Lower lobe of right lung (tissue), 2 donors: ENCODE results near the gene FNDC5. TPM values are rescaled to one million over a fixed set of nuclear protein-coding genes. Genes with fewer than 3 reads are reported as not detected.

ENCODE experiments used
- ATAC-seq, 2 donors: fragments of 200-7000 bp; cut with Tn5 transposase; one replicate each; pipeline ENCODE4 v1.9.1; 2020 to 2022; ENCODE audit warnings: mild to moderate bottlenecking in 2 of 2, moderate library complexity in 2 of 2
- DNase-seq: peaks from one replicate; pipeline ENCODE4 v3.0.0-alpha.2; 2020
- H3K27ac ChIP-seq: fragments of 200-600 bp; one replicate; pipeline ENCODE4 v1.8.0; 2022
- H3K27me3 ChIP-seq: fragments of 200-600 bp; one replicate; pipeline ENCODE4 v1.8.0; 2022; ENCODE audit warnings: low read depth
- H3K36me3 ChIP-seq: fragments of 200-600 bp; one replicate; pipeline ENCODE4 v1.8.0; 2022; ENCODE audit warnings: mild to moderate bottlenecking
- H3K4me1 ChIP-seq: fragments of 200-600 bp; one replicate; pipeline ENCODE4 v1.8.0; 2022
- H3K4me3 ChIP-seq: fragments of 200-600 bp; one replicate; pipeline ENCODE4 v1.8.0; 2022; ENCODE audit warnings: mild to moderate bottlenecking
- H3K9me3 ChIP-seq: fragments of 200-600 bp; one replicate; pipeline ENCODE4 v1.8.0; 2022
- intact Hi-C: fragments of 100-400 bp; cut with DNase I; formaldehyde crosslinking; loops from one replicate; pipeline ENCODE4 v1.11.0; 2022
- total RNA-seq: library from RNA; stranded (reverse); fragmentation: NEBNext Ultra II Directional; extraction: Animal tissue kit (Norgen Biotek cat#: 25700); gene quantifications from one replicate; pipeline ENCODE4 v1.2.1, GENCODE V29; 2021
- TF ChIP-seq, protein P1 (sequence below): fragments of 200-600 bp; IDR thresholded peaks from one replicate; pipeline ENCODE4 v1.8.0; 2022; ENCODE audit warnings: antibody characterized with exemption, mild to moderate bottlenecking
- donor health status: DM: no; HTN: yes; CAD: no; lungs with severe emphysema.

Gene FNDC5
- total RNA-seq, 1 donor from 2014 or later = 0.65 TPM

DNA sequence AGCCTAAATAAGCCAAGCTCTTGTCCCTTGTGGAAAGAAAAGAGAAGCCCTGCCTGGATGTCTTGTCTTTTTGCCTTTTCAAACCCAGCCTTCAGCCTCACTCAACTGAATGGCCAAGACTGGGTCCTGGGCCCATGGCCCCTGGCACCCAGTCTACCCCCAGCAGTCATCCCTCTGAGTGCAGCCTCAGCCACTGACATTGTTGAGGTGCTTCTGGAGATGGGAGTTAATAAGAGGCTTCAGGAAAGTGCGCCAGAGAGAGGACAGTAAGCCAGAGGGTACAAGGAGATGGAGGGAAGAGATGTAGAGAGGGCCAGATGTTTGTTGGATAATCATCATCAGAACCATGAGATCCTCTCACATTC, 6.8 kb downstream of the FNDC5 start:
- Histone ChIP-seq H3K4me1 (no peaks in the 10 kb centered on the region), H3K4me3 (no peak overlapping the region), H3K36me3 (peaks cover 26% of the 10 kb centered on the region), H3K27me3 (no peaks in the 10 kb centered on the region), H3K9me3 (no peaks in the 10 kb centered on the region), H3K27ac (no peak overlapping the region)
- ATAC-seq (no peak), DNase-seq (no peak)
- intact Hi-C loops = no loop called here
- TF ChIP-seq, protein P1, sequence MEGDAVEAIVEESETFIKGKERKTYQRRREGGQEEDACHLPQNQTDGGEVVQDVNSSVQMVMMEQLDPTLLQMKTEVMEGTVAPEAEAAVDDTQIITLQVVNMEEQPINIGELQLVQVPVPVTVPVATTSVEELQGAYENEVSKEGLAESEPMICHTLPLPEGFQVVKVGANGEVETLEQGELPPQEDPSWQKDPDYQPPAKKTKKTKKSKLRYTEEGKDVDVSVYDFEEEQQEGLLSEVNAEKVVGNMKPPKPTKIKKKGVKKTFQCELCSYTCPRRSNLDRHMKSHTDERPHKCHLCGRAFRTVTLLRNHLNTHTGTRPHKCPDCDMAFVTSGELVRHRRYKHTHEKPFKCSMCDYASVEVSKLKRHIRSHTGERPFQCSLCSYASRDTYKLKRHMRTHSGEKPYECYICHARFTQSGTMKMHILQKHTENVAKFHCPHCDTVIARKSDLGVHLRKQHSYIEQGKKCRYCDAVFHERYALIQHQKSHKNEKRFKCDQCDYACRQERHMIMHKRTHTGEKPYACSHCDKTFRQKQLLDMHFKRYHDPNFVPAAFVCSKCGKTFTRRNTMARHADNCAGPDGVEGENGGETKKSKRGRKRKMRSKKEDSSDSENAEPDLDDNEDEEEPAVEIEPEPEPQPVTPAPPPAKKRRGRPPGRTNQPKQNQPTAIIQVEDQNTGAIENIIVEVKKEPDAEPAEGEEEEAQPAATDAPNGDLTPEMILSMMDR = no peak

DNA sequence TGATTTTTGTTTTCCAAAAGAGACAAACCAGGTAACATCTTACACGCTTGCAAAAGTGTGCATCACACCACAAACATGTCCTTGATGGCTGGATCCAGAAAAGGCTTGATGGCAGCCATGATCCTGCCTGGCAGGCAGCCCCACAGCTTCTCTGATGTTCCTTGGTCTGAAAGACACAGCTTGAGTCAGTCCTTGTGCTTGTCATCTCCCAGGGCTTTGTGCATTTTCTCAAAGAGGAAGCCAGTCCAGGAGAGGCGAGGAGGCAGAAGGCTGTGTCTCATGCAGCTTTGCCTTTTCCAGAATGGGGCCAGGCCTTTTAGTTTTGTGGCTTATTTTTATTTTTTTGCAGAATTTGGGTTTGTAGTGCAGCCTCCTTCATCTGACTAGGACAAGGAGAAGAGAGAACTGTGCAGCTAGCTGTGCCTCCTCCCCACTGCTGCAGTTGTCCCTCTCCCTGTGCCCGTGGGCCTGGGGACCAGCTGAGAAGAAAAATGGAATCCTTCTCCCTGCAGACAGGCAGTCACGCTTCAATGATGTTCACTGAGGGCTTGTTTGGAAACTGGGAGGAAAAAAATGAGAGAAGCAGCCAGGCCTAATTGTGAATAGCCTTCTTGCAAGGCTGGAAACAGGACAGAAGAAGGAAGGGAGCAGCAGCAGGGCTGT, 7.4 kb downstream of the FNDC5 start:
- ATAC-seq = no peak
- TF ChIP-seq, protein P1 = no peak
- Histone ChIP-seq H3K27ac (no peak overlapping the region), H3K4me3 (no peak overlapping the region), H3K27me3 (no peaks in the 10 kb centered on the region), H3K9me3 (no peaks in the 10 kb centered on the region), H3K4me1 (no peaks in the 10 kb centered on the region), H3K36me3 (peaks cover 31% of the 10 kb centered on the region)
- intact Hi-C loops = no loop called here
- DNase-seq = no peak

DNA sequence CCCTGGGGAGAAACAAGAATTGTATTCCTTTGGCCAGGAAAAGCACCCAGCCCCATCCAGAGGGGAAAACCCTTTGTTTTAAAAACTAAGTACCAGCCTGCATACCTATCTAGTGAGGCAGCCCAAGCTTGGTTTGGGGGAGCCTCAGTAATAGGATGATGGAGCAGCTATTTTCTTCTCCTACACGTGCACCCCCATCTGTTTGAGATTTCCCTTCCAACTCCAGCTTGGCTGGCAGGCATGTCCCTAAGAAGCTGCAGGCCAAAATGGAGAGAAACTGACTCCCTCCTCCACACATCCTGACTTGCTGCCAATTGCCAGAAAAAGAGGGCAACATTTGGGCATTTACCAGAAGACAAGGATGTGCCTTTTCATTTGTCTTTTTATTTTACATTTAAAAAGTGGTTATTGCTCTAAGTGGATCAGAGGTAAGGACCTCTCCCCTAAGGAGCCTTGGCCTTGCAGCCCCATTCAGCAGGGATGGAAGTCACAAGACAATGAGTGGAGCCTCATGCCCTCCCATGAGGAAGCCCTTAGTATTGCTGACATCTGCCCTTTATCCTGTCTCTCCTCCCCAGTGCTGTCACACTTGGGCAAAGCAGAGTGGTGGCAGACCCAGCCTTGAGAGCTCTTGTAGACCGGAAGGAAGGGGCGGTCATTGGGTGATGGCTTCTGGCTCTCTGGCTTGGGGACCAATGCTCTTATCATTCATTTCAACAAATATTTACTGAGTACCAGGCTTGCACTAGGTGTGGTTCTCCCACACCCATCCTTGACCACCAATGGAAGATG, 8.6 kb downstream of the FNDC5 start:
- intact Hi-C loops = no loop called here
- no peak for DNase-seq
- Histone ChIP-seq H3K9me3 (no peaks in the 10 kb centered on the region), H3K27me3 (no peaks in the 10 kb centered on the region), H3K4me1 (no peaks in the 10 kb centered on the region), H3K27ac (no peak overlapping the region), H3K4me3 (no peak overlapping the region), H3K36me3 (peaks cover 44% of the 10 kb centered on the region)
- no peak for ATAC-seq
- TF ChIP-seq, protein P1 = no peak

DNA sequence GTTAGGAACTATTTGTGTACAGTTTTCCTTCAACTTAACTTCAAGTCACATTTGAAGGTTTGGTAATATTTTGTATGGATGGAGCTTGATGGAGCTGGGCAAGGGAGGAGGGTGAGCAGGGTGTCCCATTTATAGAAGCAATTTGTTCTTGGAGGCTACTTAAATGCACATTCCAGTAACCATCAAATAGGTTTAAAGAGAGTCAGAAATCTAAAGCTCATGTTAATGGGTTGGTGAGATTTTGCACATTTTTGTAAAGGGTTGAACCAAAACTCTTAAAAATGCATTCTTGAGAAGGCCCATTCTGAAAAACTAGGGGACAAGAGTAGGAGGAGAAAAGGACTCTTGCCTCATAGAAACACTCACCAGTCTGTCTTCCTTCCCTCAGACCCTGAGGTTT, 10.1 kb downstream of the FNDC5 start:
- H3K27me3 ChIP-seq = no peaks in the 10 kb centered on the region
- H3K4me1 ChIP-seq = no peaks in the 10 kb centered on the region
- no peak overlapping the region for H3K27ac ChIP-seq
- no peaks in the 10 kb centered on the region for H3K9me3 ChIP-seq
- ATAC-seq (no peak), DNase-seq (no peak)
- H3K36me3 ChIP-seq = peaks cover 59% of the 10 kb centered on the region
- TF ChIP-seq, protein P1 = no peak
- intact Hi-C loops = no loop called here
- no peak overlapping the region for H3K4me3 ChIP-seq

DNA sequence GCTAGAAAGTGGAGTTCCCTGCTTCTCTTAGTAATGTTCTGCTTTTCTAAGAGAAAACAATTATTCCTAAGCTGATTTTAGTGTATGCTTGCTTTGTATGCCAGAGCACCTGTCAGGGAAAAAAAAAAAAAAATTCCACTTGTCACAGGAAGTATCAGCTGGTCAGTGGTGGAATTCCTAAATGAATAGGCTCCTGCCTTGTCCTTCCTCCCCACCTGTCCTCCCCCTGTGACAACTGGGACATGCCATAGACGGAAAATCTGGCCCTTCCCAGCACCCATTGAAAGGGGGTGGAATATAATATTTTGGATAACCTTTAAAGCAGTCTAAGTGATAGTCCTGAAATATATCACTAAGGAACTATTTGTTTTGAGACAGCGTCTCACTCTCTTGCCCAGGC, 10.8 kb downstream of the FNDC5 start:
- H3K36me3 ChIP-seq = peaks cover 65% of the 10 kb centered on the region

More for the DNA sequence above, 10.8 kb downstream of the FNDC5 start:
- Histone ChIP-seq H3K27ac (no peak overlapping the region), H3K27me3 (no peaks in the 10 kb centered on the region), H3K9me3 (no peaks in the 10 kb centered on the region), H3K4me1 (no peaks in the 10 kb centered on the region), H3K4me3 (no peak overlapping the region)
- intact Hi-C loops = no loop called here
- TF ChIP-seq, protein P1 = no peak
- ATAC-seq (no peak), DNase-seq (no peak)
